GM21447 (cell line): Measurements from ENCODE around the gene DDX1.
"Not testable (repeated sequence)": the region's sequence is repeated elsewhere in the genome, so short reads cannot be mapped to it uniquely, and the experiment has no call there.

ENCODE experiments used
- ATAC-seq: cut with Tn5 transposase; IDR thresholded peaks from one replicate; pipeline ENCODE4 v1.9.1; 2021; ENCODE audit not compliant: unreplicated experiment

The DDX1 gene

GRCh38 chr2:15591692-15592463 is at the start of gene DDX1:
TSS of gene DDX1 (plus strand) at chr2:15591868. CDS start at chr2:15591934, 66 bp downstream.
- ATAC-seq, result peak; percentile 88

- ATAC-seq, result not testable (repeated sequence)
Observed at GRCh38 chr2:15542269-15542668, 49.4 kb upstream of the DDX1 start.

- no peak for ATAC-seq
Observed at GRCh38 chr2:15543053-15543452, 48.6 kb upstream of the DDX1 start.

- ATAC-seq, result no peak
Observed at GRCh38 chr2:15543541-15543940, 48.1 kb upstream of the DDX1 start.

GRCh38 chr2:15544227-15544626 is 47.4 kb upstream of the DDX1 start:
- no peak for ATAC-seq

GRCh38 chr2:15546297-15547098 is 45.2 kb upstream of the DDX1 start:
- ATAC-seq, result no peak

GRCh38 chr2:15547115-15547876 is 44.4 kb upstream of the DDX1 start:
- ATAC-seq, result no peak

GRCh38 chr2:15548974-15549373 is 42.7 kb upstream of the DDX1 start:
- no peak for ATAC-seq

GRCh38 chr2:15553519-15553918 is 38.1 kb upstream of the DDX1 start:
- no peak for ATAC-seq

- ATAC-seq, result no peak
Observed at GRCh38 chr2:15553951-15554350, 37.7 kb upstream of the DDX1 start.

GRCh38 chr2:15554525-15555218 is 37.0 kb upstream of the DDX1 start:
- no peak for ATAC-seq

GRCh38 chr2:15555760-15556193 is 35.9 kb upstream of the DDX1 start:
- no peak for ATAC-seq

- ATAC-seq, result no peak
Observed at GRCh38 chr2:15556311-15556930, 35.2 kb upstream of the DDX1 start.

- no peak for ATAC-seq
Observed at GRCh38 chr2:15557887-15558311, 33.8 kb upstream of the DDX1 start.

GRCh38 chr2:15559379-15560139 is 32.1 kb upstream of the DDX1 start:
- no peak for ATAC-seq

- peak; percentile 34 for ATAC-seq
Observed at GRCh38 chr2:15560140-15560987, 31.3 kb upstream of the DDX1 start.

GRCh38 chr2:15560988-15561573 is 30.6 kb upstream of the DDX1 start, which contains the start of gene NBAS:
TSS of gene NBAS (minus strand) at chr2:15561334. CDS start at chr2:15561304, 30 bp downstream.
- peak; percentile 85 for ATAC-seq
